Suppressor macrophage (primary cell): Measurements from ENCODE around the gene LARP4.

ENCODE experiments used
- DNase-seq, 4 experiments: peaks; one replicate each; pipeline ENCODE4 v3.0.0-alpha.2; 2020 to 2022

Gene LARP4

GRCh38 chr12:50527359-50527726 is 126.7 kb downstream of the LARP4 start:
- DNase-seq: no peak

DNA sequence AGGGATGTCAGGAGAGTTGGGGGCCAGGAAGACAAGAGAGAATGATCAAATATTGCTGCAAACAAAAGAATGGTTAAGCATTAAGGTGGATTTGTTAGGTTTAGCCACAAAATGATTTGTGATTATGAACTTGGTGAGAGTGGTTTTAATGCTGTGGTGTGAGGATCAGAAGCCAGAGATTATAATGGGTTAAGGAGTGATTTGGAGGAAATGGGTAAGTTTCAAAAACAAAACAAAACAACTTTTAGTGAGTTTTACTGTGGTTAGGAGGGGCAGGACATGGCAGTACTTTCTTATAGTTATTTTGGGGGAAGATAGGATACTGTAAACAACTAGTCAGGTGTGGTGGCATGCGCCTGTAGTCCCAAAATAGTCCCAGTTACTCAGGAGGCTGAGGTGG is 128.1 kb downstream of the LARP4 start:
- DNase-seq: no peak

DNA sequence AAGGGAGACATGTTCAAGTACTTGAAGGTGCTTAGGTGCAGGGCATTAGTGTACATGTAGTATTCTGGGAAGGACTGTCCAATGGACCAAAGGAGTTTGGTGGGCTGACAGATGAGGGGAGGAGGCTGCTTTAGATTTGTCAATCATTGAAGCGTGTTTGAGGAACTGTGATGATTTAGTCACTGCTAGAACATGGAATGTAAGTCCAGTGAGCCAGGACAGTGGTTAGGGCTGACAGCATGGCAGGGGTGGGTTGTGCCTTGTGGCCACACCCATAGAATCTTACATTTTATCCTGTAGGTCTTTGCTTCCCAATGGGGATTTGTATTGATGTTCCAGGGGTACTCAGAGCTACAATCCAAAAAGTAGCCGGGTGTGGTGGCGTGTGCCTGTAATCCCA is 128.7 kb downstream of the LARP4 start:
- peak in 2 of 4 experiments; percentile 35 to 41 for DNase-seq
